GM18498 (cell line): ENCODE results near the gene CHRND.

ENCODE experiments used
- ATAC-seq: cut with Tn5 transposase; IDR thresholded peaks from one replicate; pipeline ENCODE4 v1.9.1; 2021; ENCODE audit warnings: mild to moderate bottlenecking, moderate library complexity; ENCODE audit not compliant: unreplicated experiment

The CHRND gene

DNA sequence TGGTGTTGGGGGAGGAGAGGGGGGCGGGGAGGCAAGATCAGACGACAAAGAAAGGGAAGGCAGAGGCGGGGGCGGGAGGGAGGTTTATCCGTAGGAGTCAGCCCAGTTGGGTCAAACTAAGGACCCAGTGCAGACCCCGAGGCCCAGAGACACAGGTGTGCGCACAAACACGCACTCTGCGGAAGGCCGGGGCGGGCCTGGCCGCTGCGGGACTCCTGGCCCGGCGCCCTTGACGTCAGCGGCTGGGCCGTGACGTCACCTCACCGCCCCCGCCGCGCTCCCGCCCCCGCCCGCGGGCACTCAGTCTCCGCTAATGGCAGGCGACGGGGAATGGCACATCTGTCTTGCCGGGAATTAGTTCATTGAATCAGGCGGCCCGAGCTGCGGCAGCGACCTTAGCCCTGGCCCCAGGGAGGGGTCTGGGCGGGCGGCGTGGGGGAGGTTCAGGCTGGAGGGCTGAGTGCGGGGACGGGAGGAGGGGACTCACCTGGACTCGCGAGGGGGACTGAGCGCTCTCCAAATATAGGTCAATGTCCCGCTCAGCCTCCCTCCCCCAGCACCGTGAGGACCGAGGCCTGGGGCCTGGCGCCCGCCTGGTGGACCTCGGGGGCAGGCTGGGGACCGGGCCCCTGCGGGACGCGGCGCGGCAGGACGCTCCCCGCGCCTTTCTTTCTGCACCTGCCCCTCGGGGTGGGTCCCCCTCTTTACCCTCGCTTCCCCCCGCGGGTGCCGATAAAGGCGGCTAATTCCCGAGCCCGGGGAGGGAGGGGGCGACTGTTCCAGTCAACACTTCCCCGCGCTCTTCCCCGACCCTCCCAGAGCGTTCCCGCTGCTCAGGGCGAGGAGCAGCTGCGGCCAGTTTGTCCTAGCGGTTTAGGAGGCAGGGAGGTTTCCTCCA lies 22.8 kb upstream of the CHRND start:
- no peak for ATAC-seq

DNA sequence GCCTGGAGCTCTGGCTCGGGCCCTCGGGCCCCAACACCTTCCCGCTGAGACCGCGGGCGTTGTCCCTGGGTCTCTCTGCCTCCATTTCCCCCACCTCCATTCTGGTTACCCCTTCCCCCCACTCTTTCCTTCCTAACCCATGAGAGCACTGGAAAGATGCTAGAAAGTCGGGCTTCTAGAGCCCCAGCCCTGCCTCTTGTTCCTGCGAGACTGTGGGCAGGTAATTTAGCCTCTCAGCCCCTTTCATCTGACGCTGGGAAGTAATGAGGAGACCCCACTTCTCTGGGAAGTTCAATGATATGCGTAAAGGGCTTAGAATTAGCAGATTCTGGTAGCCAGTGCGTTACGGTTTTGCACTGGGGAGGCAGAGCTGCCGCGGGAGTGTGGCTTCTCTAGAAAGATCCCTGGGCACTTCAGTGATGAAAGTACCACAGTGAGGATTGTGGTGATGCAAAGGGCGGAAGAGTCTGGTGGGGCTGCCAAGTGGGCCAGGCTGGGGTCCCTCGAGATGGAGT lies 22.1 kb upstream of the CHRND start:
- no peak for ATAC-seq

- ATAC-seq: no peak
These were observed 21.5 kb upstream of the CHRND start for GRCh38 chr2:232504438-232504837.

DNA sequence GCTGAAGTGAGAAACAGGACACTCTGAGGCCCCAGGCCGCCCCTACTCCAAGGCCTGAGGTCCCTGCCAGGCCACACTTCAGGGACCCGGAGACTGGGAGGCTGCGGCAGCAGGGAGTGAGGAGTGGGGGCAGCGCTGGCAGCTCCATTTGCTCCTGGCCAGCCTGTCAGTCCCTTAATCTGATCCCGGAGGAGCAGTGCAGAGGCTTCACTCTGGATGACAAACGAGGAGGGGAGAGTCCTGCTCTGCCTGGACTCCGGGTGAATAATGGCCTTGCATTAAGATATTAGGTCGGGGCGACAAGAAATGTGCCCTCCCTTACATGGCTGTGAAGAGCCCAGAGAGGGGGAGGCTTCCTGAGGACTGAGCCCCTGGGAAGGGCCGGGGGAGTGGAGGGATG lies 20.1 kb upstream of the CHRND start:
- no peak for ATAC-seq

DNA sequence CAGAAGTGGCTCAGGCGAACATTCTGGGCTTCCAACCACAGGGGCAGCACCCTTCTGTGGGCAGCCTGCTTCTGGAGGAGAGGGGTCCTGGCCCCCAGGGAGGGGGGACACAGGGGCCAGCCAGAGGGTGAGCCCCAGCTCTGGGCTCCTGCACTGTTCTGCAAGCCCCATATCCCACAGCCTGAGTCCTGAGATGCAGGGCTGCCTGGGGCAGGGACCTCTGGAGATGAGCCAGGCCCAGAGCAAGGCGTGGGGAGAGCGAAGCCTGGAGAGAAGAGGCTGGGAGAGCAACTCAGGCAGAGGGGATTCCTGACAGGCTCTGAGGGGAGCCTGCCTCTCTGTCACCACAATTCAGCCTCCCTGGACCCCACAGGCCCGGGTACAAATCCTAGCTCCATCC lies 19.3 kb upstream of the CHRND start:
- no peak for ATAC-seq

DNA sequence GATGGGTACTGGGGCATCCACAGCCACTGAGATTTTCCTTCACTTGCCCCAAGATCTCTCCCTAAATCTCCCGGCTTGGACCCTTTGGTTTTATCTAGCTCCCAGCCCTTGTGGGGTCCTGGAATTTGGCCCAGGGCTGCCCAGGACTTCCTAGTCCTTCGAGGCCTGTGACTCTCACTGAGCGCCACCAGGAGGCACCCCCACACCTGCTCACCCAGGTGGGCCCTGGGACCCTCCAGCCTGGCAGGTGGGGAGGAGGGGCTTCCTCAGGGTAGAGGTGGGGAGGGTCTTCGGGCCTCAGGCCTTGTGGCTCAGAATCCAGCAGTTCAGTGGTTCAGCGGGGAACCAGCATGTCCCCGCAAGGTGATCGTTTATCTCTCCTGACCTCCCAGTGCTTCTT lies 17.7 kb upstream of the CHRND start:
- ATAC-seq: no peak

DNA sequence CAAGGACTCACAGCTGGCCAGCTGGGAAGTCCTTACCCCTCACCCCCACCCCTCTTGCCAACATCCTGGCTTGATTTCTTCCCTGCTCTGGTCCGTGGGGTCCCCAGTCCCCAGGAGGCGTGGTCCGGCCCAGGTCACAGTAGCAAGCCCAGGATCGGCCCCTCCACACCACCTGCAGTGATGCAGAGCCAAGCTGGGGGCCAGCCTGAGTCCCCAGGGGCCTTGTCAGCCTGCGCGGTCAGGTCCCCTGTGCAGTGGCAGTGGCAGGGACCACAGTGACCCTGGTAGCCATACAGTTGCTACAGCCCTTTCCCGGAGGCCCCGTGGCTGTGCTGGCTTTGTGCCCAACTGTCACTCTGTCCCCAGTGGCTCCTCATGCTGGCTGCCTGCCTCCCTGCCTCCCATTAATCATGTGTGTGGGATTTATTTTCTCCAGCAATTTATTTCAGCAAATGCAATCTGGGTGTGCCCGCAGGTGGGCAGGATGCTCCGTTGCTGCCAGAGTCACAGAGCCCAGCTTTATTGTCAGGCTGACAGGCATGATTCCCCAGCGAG lies 14.5 kb upstream of the CHRND start:
- no peak for ATAC-seq

DNA sequence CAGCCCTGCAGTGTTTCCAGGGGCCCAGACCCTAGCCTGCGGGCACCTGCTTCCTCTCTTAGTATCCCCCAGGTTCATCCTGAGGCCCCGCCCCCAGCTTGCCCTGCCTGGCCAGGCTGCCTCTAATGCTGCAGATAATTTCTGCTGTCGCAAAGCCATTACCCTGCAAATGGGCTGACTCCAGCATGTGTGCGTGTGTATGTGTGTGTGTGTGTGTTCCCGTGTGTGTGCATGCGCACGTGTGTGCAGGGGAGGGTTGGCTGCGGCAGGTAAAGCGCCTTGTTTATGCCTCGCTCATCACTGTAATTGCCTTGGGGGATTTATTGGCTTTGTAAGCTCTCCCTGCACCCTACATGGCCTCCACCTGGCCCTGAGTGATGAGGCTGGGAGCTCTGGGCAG lies 13.4 kb upstream of the CHRND start:
- no peak for ATAC-seq

GRCh38 chr2:232513353-232513752 lies 12.6 kb upstream of the CHRND start:
- ATAC-seq: no peak

DNA sequence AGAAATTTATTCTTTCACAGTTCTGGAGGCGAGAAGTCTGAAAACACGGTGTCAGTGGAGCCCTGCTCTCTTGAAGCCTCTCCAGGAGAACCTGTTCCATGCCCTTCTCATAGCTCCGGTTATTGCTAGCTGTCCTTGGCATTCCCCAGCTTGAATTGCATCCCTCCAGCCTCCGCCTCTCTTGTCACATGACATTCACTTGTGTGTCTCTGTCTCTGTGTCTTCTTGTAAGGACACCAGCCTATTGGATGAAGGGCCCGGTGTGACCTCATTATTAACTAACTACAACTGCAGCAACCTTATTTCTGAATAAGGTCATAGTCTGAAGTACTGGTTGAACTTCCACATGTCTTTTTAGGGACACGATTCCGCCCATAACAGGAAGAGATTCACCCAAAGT lies 10.3 kb upstream of the CHRND start:
- ATAC-seq: no peak

GRCh38 chr2:232516551-232516950 lies 9.4 kb upstream of the CHRND start:
- ATAC-seq: no peak

- no peak for ATAC-seq
These were observed 7.1 kb upstream of the CHRND start for GRCh38 chr2:232518844-232519243.

DNA sequence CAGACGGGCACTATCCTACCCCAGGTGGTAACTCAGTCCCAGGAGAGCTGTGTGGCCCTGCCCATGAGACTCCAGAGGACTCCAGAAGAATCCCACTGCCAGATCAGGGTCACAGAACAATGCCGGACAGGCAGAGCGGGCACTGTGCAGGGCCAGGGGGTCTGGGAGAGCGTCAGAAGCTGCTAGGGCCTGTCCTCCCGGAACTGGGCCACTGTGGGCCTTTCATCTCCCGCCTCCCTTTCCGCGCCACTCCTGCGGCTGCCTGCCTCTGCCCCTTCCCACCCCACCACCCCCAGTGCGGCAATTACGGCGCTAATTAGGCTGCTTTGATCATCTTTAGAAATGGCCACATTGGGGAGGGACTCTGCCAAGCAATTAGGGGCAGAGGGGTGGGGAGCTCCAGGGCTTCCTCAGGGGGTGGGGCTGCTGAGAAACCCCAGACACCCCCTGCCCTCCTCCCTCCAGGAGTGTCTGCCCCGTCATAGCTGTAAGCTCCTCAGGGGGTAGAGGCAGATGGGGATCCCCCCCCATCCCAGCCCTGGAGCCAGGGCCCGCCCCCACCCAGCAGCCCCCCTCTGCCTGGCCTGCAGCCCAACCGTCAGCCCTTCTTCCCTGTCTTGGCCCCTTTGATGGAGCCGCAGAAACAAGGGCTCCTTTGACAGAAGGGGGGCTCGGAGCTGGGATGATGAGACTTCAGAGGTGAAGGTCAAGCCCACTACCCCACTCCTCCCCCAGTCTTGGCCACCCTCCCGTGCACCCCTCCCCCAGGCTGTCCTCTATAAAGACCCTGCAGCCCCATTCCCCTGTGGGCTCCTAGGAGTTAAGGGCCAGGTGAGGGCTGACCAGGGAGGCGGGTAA lies 6.2 kb upstream of the CHRND start, which contains the start of gene PRSS56:
PRSS56 (plus strand) TSS at position 808 of the 858 bp plus-strand sequence. CDS start 211 bp downstream, outside the sequence.
- no peak for ATAC-seq

DNA sequence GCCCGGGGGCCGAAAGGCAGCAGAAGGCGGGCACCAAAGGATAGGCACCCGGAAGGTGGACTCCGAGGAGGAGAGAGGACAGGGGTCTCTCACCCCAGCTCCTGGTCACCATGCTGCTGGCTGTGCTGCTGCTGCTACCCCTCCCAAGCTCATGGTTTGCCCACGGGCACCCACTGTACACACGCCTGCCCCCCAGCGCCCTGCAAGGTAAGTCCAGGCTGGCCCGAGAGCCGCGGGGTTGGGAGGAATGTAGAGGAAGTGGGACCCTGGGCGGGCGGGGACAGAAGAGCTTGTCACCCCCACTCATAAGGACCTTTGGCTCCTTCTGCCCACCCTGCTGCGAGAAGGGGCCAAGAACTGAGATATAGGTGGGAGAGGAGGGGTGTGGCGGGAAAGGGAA lies 5.5 kb upstream of the CHRND start:
- no peak for ATAC-seq

DNA sequence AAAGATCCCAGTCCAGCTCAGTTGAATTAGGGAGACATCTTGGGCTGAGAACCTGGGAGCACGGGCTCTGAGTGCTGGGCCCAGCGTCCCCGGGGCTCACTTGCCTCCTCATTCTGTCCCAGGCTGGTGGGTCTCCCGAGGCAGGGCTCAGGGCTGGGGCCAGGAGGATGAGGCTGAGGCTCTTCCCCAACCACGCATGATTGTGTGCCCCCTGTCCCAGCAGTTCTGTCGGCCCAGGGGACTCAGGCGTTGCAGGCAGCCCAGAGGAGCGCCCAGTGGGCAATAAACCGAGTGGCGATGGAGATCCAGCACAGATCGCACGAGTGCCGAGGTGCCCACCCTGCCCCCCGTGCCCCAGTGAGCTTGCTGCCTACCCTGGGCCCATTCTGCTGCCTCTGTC lies 4.9 kb upstream of the CHRND start:
- ATAC-seq: no peak

DNA sequence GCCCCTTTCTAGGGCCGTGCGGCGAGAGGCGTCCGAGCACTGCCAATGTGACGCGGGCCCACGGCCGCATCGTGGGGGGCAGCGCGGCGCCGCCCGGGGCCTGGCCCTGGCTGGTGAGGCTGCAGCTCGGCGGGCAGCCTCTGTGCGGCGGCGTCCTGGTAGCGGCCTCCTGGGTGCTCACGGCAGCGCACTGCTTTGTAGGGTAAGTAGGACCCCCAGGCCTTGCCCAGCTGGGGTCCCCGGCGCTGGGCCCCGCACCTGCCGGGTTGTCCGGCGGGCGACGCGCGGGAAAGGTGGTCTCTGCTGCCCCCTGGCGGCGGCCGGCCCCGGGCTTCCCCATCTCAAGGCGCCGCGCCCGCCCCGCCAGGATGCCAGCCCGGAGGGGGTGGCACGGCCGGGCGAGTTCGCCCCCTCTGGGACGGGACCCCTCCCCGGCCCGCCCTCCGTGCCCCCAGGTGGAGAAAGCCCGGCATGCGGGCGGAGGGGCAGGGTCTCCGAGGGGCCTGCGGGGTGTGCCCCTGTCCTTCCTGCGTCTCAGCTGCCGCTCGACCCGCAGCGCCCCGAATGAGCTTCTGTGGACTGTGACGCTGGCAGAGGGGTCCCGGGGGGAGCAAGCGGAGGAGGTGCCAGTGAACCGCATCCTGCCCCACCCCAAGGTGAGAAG lies 3.9 kb upstream of the CHRND start:
- no peak for ATAC-seq

GRCh38 chr2:232522623-232523401 lies 3.1 kb upstream of the CHRND start:
- ATAC-seq: no peak

DNA sequence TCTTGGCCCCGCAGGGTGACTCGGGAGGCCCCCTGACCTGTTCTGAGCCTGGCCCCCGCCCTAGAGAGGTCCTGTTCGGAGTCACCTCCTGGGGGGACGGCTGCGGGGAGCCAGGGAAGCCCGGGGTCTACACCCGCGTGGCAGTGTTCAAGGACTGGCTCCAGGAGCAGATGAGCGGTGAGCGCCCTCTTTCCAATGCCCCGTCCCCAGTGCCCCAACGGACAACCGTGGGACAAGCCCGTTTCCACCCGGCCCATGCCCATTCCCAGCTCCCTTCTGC lies 2.6 kb upstream of the CHRND start:
- ATAC-seq: no peak

DNA sequence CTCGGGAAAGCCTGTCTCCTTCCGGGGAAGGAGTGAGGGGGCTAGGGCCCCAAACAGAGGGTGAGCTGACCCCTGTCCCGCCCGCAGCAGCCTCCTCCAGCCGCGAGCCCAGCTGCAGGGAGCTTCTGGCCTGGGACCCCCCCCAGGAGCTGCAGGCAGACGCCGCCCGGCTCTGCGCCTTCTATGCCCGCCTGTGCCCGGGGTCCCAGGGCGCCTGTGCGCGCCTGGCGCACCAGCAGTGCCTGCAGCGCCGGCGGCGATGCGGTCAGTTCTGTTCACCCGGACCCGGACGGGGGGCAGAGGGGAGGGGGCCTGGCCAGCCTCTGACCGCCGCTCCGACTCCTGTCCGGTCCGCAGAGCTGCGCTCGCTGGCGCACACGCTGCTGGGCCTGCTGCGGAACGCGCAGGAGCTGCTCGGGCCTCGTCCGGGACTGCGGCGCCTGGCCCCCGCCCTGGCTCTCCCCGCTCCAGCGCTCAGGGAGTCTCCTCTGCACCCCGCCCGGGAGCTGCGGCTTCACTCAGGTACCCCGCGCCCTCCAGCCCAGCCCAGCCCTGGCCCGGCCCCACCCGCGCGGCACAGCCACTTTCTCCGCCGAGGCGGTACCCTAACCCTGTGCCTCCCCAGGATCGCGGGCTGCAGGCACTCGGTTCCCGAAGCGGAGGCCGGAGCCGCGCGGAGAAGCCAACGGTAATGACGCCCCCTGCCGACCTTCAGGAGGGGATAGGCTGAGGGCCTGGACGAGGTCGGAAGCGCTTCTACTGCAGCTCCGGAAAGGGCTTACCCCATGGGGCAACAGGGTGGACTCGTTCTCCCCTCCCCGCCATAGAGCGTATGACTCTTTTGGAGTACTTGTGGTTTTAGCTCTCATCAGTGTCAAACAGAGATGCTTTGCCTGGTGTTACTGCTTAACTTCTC lies 2.0 kb upstream of the CHRND start:
- no peak for ATAC-seq
